ENCODE results near the gene JUND.

GRCh38 chr19:18329035-18329376 is 47.6 kb upstream of the JUND start:
- TF ChIP-seq MAX (IDR thresholded peaks at IDR 0.05) = no peak
- no peak for TF ChIP-seq RXRA (IDR thresholded peaks at IDR 0.05; ENCODE audit: insufficient read depth, low read depth, low read length)

Data from H1 (cell line).